GM18499 (cell line): ENCODE results near the gene MAP2K5.
"Not testable (repeated sequence)": the region's sequence is repeated elsewhere in the genome, so short reads cannot be mapped to it uniquely, and the experiment has no call there.

Experiments used
- ATAC-seq: cut with Tn5 transposase; IDR thresholded peaks from one replicate; pipeline ENCODE4 v1.9.1; 2021; ENCODE audit warnings: moderate number of reproducible peaks; ENCODE audit not compliant: insufficient read depth, unreplicated experiment

Gene MAP2K5

GRCh38 chr15:67590191-67590590 is 47.7 kb downstream of the MAP2K5 start:
- ATAC-seq, result no peak

GRCh38 chr15:67592245-67592644 is 49.7 kb downstream of the MAP2K5 start:
- no peak for ATAC-seq

- ATAC-seq, result no peak
Measured at GRCh38 chr15:67593562-67593961, 51.1 kb downstream of the MAP2K5 start.

- no peak for ATAC-seq
Measured at GRCh38 chr15:67594770-67595169, 52.3 kb downstream of the MAP2K5 start.

- no peak for ATAC-seq
Measured at GRCh38 chr15:67595572-67595971, 53.1 kb downstream of the MAP2K5 start.

GRCh38 chr15:67601073-67601472 is 58.6 kb downstream of the MAP2K5 start:
- ATAC-seq, result no peak

- no peak for ATAC-seq
Measured at GRCh38 chr15:67603063-67603462, 60.6 kb downstream of the MAP2K5 start.

- ATAC-seq, result no peak
Measured at GRCh38 chr15:67605871-67606270, 63.4 kb downstream of the MAP2K5 start.

GRCh38 chr15:67606742-67607141 is 64.2 kb downstream of the MAP2K5 start:
- ATAC-seq, result no peak

- no peak for ATAC-seq
Measured at GRCh38 chr15:67607329-67607728, 64.8 kb downstream of the MAP2K5 start.

- no peak for ATAC-seq
Measured at GRCh38 chr15:67607959-67608637, 65.6 kb downstream of the MAP2K5 start.

- ATAC-seq, result no peak
Measured at GRCh38 chr15:67608638-67608959, 66.1 kb downstream of the MAP2K5 start.

GRCh38 chr15:67611370-67612369 is 69.2 kb downstream of the MAP2K5 start:
- ATAC-seq, result no peak

- no peak for ATAC-seq
Measured at GRCh38 chr15:67613211-67613610, 70.7 kb downstream of the MAP2K5 start.

- no peak for ATAC-seq
Measured at GRCh38 chr15:67613708-67614107, 71.2 kb downstream of the MAP2K5 start.

GRCh38 chr15:67615131-67615534 is 72.6 kb downstream of the MAP2K5 start:
- ATAC-seq, result not testable (repeated sequence)

- ATAC-seq, result no peak
Measured at GRCh38 chr15:67618297-67618696, 75.8 kb downstream of the MAP2K5 start.

- no peak for ATAC-seq
Measured at GRCh38 chr15:67622110-67622509, 79.6 kb downstream of the MAP2K5 start.

GRCh38 chr15:67632261-67632660 is 89.8 kb downstream of the MAP2K5 start:
- no peak for ATAC-seq

- not testable (repeated sequence) for ATAC-seq
Measured at GRCh38 chr15:67635950-67636349, 93.4 kb downstream of the MAP2K5 start.

GRCh38 chr15:67639591-67639990 is 97.1 kb downstream of the MAP2K5 start:
- no peak for ATAC-seq
